NCI-H2196 (cell line): ENCODE data around the gene PSMC5.
A peak's percentile ranks its signal among the peaks of the same experiment; 100 is the strongest.
"Not testable (repeated sequence)": the region's sequence is repeated elsewhere in the genome, so short reads cannot be mapped to it uniquely, and the experiment has no call there.

ENCODE experiments used
- DNase-seq: peaks from one replicate; lab custom pipeline; 2025; ENCODE audit not compliant: unreplicated experiment; lab: John Stamatoyannopoulos, UW

PSMC5 gene

DNA sequence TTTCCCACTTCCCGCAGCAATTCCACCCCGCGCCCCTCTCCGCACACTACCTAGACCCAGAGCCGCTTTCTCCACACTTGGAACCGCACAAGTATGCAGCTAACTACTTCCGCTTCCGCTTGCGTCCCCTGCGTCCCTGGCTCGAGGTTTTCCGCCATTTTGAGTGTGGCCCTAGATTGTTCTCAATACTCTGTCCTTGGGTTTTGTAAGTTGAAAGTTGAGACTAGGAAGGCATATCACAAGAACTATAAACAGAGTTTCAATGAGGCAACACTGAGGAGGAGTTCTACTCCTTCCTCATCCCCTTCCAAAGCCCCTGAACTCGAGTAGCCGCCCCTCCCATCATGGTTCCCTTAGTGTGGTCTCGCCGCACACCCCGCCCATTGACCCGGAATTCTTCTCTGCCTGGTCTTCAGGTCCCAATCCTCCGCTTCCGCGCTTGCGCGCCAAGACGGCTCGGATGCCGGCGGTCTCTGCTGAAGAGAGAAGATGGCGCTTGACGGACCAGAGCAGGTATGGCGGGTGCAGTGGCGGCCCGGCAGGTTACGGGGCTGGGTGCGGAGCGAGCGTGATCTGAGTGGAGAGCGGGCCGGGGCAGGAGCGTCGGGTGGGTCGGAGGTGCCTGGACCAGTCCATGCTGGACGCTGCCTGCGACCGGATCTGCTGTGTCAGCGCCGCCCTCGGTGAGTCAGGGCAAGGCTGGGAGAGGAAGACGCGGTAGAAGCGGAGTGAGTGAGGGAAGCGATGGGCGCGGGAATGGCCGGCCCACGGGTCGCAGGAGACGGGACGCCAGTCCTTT lies at the start of gene PSMC5, which contains the start of gene FTSJ3:
PSMC5 (plus strand) TSS at position 430 of the 799 bp plus-strand sequence; CDS start at position 490, 60 bp downstream.
FTSJ3 (minus strand) TSS at position 662 of the 799 bp plus-strand sequence. CDS start 761 bp downstream, outside the sequence.
- DNase-seq: peak; percentile 93

- peak; percentile 51 for DNase-seq
Observed at GRCh38 chr17:63780507-63780906, 46.7 kb upstream of the PSMC5 start.

DNA sequence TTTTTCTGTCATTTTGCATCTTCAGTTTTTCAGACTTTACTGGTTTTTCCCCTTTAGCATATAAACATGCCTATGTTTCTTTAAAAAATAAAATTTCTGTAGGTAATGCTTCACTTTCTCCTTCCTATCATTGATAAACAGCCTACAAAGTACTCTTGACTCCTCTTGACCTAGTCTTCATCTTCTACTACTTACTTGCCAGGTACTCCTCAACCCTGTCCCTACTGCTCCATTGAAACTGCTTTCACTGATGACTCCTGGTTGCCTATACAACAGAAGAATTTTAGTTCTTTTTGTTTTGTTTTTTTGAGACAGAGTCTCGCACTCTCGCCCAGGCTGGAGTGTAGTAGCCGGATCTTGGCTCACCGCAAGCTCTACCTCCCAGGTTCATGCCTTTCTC lies 46.3 kb upstream of the PSMC5 start:
- no peak for DNase-seq

DNA sequence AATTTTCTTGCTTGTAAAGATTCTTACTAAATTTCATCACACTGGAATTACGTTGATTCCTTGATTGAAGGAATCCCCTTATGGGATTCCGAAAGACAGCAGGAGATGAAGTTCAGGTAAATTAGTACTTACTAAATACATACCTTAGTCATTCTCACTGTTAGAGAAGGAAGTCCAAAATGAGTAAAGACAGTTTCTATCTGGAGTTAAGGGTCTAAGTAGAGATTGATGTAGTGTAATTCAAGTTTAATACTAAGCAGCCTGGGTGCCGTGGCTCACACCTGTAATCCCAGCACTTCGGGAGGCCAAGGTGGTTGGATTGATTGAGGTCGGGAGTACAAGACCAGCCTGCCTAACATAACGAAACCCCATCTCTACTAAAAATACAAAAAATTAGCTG lies 43.7 kb upstream of the PSMC5 start:
- DNase-seq: no peak

DNA sequence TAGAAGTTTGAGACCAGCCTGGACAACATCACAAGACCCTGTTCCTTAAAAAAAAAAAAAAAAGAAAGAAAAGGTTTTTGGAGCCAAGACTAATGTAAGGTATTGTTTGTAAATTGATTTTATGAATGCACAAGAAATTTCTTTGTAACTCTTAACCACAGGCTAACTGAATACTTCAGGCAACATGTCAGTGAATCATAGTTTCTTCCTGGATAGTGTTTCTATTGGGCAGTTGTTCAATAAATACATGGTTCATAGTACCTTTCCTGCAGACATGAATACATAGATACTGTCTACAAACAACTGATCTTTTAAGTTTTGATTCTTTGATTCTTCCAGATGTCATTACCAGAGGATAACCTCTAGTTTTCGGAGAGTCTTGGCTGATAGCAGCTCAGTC lies 41.7 kb upstream of the PSMC5 start:
- no peak for DNase-seq

DNA sequence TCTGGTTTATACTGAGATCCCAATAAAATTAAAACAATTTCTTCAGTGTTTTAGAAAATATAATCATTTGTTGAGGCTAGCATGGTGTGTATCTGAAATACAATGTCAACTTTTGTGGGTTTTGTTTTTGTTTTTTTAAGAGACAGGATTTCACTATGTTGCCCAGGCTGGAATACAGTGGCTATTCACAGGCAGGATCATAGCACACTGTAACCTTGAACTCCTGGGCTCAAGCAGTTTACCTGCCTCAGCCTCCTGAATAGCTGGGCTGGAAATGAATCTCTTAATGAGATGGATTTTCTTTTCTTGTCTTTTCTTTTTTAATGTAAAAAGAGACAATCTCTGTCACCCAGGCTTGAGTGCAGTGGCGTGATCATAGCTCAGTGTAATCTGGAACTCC lies 41.1 kb upstream of the PSMC5 start:
- no peak for DNase-seq

DNA sequence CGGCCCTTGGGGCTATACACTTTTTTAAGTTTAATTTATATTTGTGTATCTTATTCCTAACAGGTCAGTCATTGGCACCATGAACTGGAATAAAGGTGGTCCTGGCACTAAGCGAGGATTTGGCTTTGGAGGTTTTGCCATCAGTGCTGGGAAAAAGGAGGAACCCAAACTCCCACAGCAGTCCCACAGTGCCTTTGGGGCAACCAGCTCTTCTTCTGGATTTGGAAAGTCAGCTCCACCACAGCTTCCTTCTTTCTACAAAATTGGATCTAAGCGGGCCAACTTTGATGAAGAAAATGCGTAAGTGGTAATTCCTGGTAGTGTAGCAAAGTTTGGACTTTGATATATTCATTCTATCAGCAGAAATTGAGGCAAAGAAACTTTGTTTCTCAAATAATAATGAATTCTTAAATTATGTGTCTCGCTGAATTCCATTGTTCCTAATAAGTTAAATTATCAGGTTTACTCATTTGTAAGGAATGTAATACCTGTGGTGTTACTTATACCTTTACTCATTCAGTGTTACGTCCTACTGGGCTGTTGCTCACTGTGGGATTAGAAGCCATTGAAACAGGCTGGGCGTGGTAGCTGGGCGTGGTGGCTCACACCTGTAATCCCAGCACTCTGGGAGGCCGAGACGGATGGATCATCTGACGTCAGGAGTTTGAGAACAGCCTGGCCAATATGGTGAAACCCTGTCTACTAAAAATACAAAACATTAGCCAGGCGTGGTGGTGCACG lies 40.1 kb upstream of the PSMC5 start:
- DNase-seq: no peak

DNA sequence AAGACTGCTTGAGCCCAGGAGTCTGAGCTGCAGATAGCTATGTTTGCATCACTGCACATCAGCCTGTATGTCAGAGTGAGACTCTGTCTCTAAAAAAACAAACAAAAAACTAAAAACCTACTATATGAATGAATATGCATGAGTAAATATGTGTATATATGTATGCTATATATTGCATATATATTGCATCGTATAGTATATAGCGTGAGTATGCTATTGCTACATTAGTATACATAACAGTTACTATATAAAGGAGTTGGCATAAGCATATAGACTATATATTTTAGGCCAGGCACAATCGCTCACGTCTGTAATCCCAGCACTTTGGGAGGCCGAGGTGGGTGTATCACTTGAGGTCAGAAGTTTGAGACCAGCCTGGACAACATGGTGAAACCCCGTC lies 37.2 kb upstream of the PSMC5 start:
- no peak for DNase-seq

- no peak for DNase-seq
Observed at GRCh38 chr17:63792055-63792729, 35.0 kb upstream of the PSMC5 start.

- not testable (repeated sequence) for DNase-seq
Observed at GRCh38 chr17:63796375-63796774, 30.9 kb upstream of the PSMC5 start.

DNA sequence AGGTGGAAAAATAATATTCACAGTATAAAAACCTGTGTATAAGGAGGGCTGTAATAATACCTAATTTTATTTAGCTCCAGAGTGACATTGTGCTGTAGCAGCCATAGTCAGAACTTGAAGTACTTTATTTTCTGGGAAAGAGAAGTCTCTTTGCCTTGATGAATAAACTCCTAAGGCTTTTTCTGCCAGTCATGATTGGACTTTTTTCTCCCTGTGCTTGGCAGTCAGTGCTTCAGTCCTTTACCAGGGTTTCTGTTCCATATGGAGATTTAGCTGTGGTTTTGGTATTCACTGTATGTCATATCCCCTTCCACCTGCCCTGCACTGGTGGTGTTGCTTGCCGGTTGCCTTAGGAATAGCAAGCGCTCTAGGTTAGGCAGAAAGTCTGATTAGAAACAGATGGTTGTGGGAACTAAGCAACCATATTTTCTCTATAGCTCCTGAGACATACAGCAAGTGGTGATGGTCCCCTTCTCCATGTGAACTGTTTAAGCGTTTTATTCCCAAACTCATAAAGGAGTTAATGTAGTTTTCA lies 28.6 kb upstream of the PSMC5 start:
- no peak for DNase-seq

DNA sequence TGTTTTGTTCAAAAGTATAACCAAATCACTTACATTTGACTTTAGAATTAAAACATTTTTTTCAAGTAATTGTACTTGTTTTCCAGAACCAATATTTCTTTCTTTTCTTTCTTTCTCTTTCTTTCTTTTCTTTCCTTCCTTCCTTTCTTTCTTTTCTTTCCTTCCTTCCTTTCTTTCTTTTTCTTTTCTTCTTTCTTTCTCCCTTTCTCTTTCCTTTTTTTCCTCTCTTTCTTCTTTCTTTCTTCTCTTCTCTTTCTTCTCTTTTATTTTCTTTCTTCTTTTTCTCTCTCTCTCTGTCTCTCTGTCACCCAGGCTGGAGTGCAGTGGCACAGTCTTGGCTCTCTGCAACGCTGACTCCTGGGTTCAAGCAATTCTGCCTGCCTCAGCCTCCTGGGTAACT lies 26.4 kb upstream of the PSMC5 start:
- DNase-seq: no peak

GRCh38 chr17:63804328-63804727 lies 22.9 kb upstream of the PSMC5 start:
- no peak for DNase-seq

GRCh38 chr17:63805591-63805990 lies 21.6 kb upstream of the PSMC5 start:
- DNase-seq: no peak

DNA sequence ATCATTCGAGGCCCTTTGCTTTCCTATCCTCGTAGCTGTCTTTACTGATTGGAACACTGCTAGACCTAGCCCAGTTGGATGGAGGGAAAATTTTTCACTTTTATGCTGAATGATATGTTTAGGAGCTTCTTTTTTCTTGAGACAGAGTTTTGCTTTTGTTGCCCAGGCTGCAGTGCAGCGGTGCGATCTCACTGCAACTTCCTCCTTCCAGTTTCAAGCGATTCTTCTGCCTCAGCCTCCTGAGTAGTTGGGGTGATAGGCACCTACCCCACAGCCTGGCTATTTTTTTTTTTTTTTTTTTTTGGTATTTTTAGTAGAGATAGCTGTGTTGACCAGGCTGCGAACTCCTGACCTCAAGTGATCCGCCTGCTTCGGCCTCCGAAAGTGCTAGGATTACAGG lies 17.3 kb upstream of the PSMC5 start:
- DNase-seq: no peak

DNA sequence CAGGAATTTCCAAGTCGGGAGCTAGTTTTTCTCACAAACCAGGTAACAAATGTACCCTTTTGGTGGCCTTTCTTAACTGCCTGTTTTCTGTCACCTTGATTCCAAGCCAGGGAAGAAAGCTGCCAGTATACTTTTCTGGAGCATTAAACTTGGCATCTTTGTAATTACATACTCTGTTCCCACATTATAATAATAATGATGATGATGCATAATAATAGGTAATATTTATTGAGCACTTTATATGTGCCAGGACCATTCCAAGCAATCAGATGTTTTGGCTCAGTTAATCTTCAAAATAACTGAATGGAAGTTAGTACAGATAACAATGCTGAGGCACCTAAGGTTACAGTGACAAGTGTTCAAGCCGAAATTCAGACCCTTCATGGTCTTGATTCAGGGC lies 11.1 kb upstream of the PSMC5 start:
- DNase-seq: no peak

- DNase-seq: no peak
Observed at GRCh38 chr17:63816669-63817068, 10.6 kb upstream of the PSMC5 start.

- DNase-seq: no peak
Observed at GRCh38 chr17:63817736-63818385, 9.4 kb upstream of the PSMC5 start.

- DNase-seq: no peak
Observed at GRCh38 chr17:63819131-63819530, 8.1 kb upstream of the PSMC5 start.

DNA sequence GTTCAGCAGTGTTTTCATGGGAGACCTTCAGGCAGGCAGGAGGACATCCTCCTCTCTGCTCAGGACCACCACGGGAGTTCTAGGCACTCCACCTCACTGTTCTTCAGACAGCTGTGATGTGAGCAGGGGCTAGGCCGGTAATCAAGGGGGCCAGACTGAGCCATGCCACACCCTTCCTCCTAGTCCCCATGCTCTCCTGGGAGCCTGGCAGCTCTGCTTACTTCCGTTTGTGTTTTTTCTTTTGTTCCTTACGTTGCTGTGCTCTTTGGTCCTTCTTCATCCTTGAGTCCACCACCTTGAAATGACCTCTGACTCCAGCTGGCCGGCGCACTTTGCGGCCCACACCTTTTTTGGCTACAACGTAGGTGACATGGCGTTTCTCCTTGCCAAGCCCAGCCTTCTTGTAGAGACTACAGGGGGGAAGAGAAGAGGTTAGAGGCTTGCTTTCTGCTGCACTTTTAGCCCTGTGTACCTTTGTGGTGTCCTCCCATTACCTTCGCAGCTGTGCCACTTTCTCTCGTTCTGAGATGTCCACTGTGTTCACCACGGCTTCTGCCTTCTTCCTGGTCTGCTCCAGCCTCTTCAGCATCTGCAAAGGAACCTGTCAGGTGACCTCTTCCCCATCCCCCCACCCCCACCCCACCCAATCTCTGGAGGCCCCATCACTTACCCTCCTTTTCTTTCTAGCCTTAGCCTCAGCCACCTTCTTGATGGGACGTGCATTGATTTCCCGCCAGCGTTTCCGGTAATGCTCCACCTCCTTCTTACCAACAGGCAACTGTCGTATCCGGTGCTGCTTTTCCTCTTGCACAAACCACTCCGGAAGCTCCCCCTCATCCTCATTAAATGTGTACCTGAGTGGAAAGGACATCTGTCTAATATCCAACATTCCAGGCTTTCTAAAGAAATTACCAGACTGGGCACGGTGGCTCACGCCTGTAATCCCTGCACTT lies 7.4 kb upstream of the PSMC5 start:
- no peak for DNase-seq
